CD4-positive, alpha-beta T cell treated with Interleukin-15 for 4 hours (primary cell): ENCODE data around the gene SEC24B.
"Not testable (repeated sequence)": the region's sequence is repeated elsewhere in the genome, so short reads cannot be mapped to it uniquely, and the experiment has no call there.

Source experiments
- DNase-seq: peaks from one replicate; pipeline ENCODE4 v3.0.0-alpha.2; 2020; ENCODE audit warnings: low spot score

Gene SEC24B

DNA sequence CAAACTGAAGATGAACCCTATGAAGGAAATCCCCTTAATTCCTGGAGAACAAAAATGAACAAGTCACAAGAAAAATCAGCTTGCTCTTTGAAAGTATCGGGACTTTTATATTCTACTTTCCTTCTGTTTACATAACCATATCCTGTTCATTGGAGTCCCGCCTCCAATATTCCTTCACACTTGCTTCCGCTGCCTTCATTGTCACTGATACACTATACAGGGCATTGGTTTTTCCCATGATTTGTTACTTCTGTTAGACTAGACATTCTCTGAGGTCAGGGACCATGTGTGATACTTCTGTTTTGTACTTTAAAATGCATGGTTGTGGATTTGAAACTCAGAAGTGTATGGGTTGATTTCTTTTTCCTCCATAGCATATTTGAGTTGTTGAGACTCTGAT is 145.2 kb downstream of the SEC24B start:
- no peak for DNase-seq

DNA sequence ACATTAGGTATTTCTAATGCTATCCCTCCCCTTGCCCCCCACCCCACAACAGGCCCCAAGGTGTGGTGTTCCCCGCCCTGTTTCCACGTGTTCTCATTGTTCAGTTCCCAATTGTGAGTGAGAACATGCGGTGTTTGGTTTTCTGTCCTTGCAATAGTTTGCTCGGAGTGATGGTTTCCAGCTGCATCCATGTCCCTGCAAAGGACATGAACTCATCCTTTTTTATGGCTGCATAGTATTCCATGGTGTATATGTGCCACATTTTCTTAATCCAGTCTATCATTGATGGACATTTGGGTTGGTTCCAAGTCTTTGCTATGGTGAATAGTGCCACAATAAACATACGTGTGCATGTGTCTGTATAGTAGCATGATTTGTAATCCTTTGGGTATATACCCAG is 146.4 kb downstream of the SEC24B start:
- not testable (repeated sequence) for DNase-seq

DNA sequence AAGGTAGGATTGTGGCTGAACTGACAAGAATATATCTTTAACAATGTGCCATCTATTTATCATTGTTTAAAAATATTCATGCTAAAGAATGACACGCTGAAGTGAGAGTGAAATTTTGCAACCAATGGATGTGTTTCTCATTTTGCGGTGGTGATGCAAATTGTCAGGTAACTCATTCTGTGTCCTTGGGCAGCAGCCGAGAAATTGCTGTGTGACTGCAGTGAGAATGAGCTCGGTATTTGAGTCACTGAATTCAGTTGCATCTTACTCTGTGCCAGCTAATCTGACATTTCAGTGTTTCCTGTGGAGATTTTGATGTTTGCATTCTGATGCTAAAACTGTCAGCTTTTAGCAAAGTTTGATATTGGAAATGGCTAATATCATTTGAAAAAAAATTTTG is 154.6 kb downstream of the SEC24B start:
- peak; percentile 49 for DNase-seq

DNA sequence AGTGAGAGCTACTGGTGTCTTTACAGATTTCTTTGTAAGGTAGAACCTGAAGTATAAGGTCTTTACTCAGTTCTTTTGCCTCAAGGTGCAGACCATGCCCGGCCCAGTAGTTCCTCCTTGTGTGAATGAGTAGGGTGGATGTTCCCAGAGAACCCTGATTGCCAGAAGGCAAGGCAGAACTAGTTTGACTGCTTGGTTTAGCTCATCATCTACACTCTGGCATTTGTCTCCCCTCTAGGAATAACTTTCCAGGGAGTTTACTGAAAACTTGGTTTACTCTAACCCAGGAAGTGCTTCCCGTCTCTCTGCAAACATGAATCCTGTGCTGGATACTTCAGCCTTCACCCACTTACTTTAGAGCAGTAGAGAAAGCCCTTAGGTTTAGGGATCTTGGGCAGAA is 155.5 kb downstream of the SEC24B start:
- DNase-seq = no peak

DNA sequence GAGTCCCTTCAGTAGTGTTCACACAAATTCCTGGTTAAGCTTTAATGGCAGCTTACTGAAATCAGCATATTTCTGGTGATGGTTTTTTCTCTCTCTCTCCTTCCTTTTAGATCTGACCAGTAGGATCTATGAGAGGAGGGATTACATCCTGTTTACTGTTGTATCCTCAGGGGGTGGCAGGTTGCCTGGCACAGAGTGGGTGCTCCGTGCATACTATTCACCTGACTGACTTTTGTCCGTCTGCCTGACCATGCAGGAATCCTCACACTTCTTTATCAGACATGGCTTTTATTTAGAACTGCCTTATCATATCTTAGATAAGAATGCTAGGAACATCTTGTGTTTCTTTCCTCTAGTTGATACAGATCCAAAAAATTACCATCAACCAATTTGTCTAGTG is 156.0 kb downstream of the SEC24B start:
- DNase-seq = no peak
